ENCODE measurements around the gene SRM. TPM values are rescaled to one million over a fixed set of nuclear protein-coding genes. Genes with fewer than 3 reads are reported as not detected.
"Not testable (repeated sequence)": the region's sequence is repeated elsewhere in the genome, so short reads cannot be mapped to it uniquely, and the experiment has no call there.

The SRM gene
- total RNA-seq, 4 donors from 2014 or later = 24.4 to 38.8 (median 31.6) TPM

DNA sequence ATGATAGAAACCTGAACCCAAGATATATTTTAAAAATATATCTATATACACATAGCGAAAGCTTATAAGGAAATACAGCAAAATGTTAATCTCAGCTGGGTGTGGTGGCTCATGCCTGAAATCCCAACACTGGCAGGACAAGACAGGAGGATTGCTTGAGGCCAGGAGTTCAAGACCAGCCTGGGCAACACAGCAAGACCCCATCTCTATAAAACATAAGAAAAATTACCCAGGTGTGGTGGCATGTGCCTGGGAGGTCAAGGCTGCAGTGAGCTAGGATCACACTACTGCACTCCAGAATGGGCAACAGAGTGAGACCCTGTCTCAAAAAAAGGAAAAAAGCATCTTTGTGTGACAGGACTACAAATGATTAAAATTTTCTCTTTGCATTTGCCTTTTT is 6.0 kb upstream of the SRM start:
- no peak for TF ChIP-seq POLR2A (IDR thresholded peaks at IDR 0.05)
- TF ChIP-seq, protein P1, sequence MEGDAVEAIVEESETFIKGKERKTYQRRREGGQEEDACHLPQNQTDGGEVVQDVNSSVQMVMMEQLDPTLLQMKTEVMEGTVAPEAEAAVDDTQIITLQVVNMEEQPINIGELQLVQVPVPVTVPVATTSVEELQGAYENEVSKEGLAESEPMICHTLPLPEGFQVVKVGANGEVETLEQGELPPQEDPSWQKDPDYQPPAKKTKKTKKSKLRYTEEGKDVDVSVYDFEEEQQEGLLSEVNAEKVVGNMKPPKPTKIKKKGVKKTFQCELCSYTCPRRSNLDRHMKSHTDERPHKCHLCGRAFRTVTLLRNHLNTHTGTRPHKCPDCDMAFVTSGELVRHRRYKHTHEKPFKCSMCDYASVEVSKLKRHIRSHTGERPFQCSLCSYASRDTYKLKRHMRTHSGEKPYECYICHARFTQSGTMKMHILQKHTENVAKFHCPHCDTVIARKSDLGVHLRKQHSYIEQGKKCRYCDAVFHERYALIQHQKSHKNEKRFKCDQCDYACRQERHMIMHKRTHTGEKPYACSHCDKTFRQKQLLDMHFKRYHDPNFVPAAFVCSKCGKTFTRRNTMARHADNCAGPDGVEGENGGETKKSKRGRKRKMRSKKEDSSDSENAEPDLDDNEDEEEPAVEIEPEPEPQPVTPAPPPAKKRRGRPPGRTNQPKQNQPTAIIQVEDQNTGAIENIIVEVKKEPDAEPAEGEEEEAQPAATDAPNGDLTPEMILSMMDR (IDR thresholded peaks at IDR 0.05) = no peak
- intact Hi-C loops (cut with DNase I; ENCODE audit: low total_unique reads) = no loop called here
- DNase-seq (ENCODE audit: low spot score in 2 of 2) = peak in 1 of 2 donors; percentile 14
- H3K4me3 ChIP-seq (ENCODE audit: low read depth, poor library complexity, severe bottlenecking) = no peak overlapping the region
- WGBS, 2 donors = 100% methylated on average over 1 of the region's 1 CpG

DNA sequence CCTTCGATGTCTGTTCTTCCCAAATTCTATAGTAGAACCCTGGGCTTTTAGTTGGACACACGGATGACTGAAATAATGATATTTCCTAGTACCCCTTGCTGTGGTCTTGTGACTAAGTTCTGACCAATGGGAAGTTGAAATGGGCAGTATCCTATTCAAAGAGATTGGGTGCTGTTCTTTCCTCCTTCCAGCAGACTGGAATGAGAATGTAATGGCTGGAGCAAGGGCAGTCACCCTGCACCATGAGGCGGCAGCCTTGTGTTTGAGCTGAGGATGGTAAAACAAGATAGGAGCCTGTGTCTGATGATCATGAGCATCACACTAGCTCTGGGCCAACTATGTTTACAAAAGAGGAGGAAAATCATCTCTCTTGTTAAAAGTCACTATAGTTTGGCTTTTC is 5.1 kb upstream of the SRM start:
- H3K4me3 ChIP-seq (ENCODE audit: low read depth, poor library complexity, severe bottlenecking) = no peak overlapping the region
- WGBS, 2 donors = 94 to 99% methylated on average over 3 of the region's 3 CpGs
- intact Hi-C loops (cut with DNase I; ENCODE audit: low total_unique reads) = no loop called here
- peak in 1 of 2 donors; percentile 34 for DNase-seq (ENCODE audit: low spot score in 2 of 2)
- TF ChIP-seq, protein P1 (IDR thresholded peaks at IDR 0.05) = no peak
- TF ChIP-seq POLR2A (IDR thresholded peaks at IDR 0.05) = no peak

DNA sequence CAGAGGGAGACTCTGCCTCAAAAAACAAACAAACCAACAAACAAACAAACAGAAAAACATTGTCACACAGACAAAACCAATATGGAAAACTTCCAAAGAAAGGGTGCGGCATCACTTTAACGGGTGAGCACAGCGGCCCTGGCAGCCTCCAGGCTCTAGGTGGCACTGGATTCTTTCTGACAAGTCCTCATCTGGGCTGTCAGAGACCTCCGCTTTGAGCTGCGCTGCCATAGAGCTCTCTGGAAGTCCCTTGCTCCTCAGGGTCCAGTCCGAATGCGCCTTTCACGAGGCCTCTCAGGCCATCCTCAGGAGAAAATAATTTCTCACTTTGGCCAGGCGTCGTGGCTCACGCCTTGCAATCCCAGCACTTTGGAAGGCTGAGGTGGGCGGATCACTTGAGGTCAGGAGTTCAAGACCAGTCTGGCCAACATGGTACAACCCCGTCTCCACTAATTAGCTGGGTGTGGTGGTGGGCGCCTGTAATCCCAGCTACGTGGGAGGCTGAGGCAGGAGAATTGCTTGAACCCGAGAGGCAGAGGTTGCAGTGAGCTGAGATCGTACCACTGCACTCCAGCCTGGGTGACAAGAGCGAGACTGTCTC is 4.2 kb upstream of the SRM start:
- whole genome bisulfite sequencing, 2 donors = 76 to 88% methylated on average over 18 of the region's 18 CpGs
- intact Hi-C loops (cut with DNase I; ENCODE audit: low total_unique reads); H3K4me3 ChIP-seq (ENCODE audit: low read depth, poor library complexity, severe bottlenecking): not testable (repeated sequence)
- peak in 1 of 2 donors; percentile 64 for DNase-seq (ENCODE audit: low spot score in 2 of 2)

DNA sequence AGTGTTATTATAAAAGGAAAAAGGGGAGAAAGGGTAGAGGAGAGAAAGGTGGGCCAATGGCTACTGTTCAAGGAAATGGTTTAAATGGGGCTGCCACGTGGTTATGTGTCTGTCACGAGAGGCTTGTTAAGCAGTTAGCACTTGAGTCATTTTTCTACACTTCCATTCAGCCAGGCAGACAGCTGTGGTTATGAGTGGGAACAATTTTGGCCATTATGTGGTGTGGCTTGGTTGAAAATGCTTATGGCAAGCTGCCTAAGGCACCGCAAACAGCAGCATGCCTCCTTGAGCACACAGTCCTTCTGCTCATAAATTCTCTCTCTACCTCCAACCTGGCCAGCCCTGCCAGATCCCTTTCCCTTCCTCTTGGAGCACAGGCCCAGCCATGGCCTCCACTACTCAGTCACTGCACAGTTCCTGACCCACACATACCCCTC is 3.2 kb upstream of the SRM start:
- DNase-seq (ENCODE audit: low spot score in 2 of 2) = peak in 1 of 2 donors; percentile 56
- 51 to 73% methylated on average over 3 of the region's 3 CpGs for WGBS, 2 donors
- TF ChIP-seq, protein P1 (IDR thresholded peaks at IDR 0.05) = no peak
- TF ChIP-seq POLR2A (IDR thresholded peaks at IDR 0.05) = no peak
- intact Hi-C loops (cut with DNase I; ENCODE audit: low total_unique reads) = no loop called here
- H3K4me3 ChIP-seq (ENCODE audit: low read depth, poor library complexity, severe bottlenecking) = no peak overlapping the region

DNA sequence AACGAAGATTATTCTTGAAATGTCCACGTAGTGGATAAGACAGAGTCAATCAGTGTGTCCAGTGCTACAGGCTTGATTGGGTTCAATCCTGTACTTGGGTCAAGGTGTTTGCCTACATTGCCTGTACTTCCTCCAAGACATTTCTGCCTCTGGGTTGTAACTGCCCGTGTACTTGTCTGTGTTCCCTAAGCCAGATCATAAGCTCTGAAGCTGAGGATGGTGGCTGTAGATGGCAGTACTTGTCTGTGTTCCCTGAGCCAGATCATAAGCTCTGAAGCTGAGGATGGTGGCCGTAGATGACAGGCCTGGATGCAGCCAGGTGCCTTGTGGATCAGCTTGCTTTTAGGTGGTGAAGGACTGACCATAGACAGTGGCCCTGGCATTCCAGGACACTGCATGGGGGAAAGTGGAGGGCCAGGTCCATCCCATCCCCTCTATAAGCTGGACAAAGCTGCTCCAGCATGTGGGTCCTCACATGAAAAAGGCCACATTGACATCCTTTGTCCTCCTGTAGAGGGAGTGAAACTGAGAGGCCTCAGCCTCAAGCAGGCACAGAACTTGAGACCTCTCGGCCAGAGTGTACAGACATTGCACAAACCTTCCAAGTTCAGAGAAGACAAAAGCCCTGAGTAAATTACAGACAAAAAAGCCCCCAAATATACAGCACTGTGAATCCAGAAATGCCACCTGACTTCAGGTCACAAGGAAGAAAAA is 2.0 kb upstream of the SRM start:
- 67 to 69% methylated on average over 5 of the region's 5 CpGs for WGBS, 2 donors
- no peak for TF ChIP-seq POLR2A (IDR thresholded peaks at IDR 0.05)
- TF ChIP-seq, protein P1 (IDR thresholded peaks at IDR 0.05) = no peak
- DNase-seq (ENCODE audit: low spot score in 2 of 2) = peak in 1 of 2 donors; percentile 7
- H3K4me3 ChIP-seq (ENCODE audit: low read depth, poor library complexity, severe bottlenecking) = no peak overlapping the region
- intact Hi-C loops (cut with DNase I; ENCODE audit: low total_unique reads) = no loop called here

DNA sequence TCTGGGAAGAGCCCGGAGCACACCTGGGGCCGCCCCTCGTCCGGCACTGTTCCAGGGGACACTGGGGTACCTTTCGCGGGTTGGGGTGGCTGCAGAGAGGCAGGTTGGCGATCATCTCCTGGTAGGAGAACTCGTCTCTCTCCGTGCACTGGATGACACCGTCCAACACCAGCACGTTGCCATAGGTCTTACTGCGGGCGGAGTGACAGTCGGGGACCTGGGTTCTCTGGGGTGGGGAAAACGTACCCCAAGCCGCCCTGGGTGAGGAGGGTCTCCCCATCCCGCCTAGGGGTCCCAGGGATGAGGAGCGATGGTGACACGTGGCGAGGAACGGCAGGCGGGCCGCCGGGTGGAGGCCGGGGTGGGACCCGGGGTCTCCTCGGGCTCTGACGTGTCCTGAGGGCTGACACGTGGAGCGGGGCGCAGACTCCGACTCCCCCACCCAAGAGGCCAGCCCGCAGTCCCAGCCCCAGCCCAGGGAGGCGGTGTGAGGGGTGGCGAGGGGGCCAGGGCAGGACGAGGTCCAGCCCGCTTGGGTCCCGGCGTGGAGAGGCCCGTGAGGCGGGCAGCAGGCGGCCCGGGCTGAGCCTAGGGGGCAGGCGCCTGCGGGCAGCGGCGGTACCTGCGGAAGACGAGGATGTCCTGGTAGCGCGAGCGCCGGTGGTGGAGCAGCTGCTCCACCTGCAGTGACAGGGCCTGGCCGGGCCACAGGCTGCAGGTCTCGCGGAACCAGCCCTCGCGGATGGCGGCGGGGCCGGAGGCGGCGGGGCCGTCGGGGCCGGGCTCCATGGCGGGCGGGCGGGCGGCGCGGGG is 457 bp downstream of the SRM start:
- 0% methylated on average over 10 to 28 of the region's 72 CpGs for WGBS, 2 donors
- H3K4me3 ChIP-seq (ENCODE audit: low read depth, poor library complexity, severe bottlenecking) = peak overlapping the region; percentile 89
- DNase-seq (ENCODE audit: low spot score in 2 of 2) = no peak
- no peak for TF ChIP-seq POLR2A (IDR thresholded peaks at IDR 0.05)
- TF ChIP-seq, protein P1 (IDR thresholded peaks at IDR 0.05) = no peak
- intact Hi-C loops (cut with DNase I; ENCODE audit: low total_unique reads) = no loop called here
